HG03108 (cell line): ENCODE data around the gene ACSL1.
"Not testable (repeated sequence)": the region's sequence is repeated elsewhere in the genome, so short reads cannot be mapped to it uniquely, and the experiment has no call there.

Source experiments
- ATAC-seq: cut with Tn5 transposase; IDR thresholded peaks from one replicate; pipeline ENCODE4 v1.9.1; 2021; ENCODE audit warnings: moderate library complexity; ENCODE audit not compliant: unreplicated experiment

Gene ACSL1

GRCh38 chr4:184843984-184844554, 18.3 kb upstream of the ACSL1 start:
- no peak for ATAC-seq

- ATAC-seq = not testable (repeated sequence)
Observed at GRCh38 chr4:184839075-184839399, 13.3 kb upstream of the ACSL1 start.

DNA sequence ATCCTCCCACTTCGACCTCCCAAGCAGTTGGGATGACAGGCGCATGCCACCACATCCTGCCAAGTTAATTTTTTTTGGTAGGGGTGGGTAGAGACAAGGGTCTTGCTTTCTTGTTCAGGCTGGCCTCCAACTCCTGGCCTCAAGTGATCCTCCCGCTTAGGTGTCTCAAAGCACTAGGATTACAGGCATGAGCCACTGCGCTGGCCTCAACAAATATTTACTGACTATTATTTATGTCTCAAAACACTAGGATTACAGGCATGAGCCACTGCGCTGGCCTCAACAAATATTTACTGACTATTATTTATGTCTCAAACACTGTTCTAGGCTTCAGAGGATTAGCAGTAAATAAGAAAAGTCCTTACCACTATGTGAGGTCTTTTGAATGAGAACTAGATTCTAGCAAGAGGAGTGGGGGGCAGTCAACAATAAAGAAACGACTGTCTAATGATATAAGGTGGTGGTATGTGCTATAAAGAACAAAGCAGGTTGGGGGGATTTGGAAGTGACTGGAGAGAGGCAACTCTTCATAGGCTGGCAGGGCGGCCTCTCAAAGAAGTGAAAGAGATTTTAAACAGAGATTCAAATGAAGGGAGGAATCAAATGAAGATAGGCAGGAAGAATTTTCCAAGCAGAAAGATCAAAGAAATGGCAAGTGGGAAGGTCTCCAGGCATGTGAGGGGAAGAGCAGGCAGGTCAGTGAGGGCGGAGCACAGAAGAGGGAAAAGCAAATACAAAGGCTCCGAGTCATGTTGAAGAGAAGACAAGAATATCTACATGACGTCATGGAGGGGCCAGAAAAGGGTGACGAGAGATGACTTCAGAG, 12.7 kb upstream of the ACSL1 start:
- ATAC-seq = no peak

GRCh38 chr4:184836613-184837012, 10.8 kb upstream of the ACSL1 start:
- ATAC-seq = no peak

- ATAC-seq = no peak
Observed at GRCh38 chr4:184833046-184833838, 7.5 kb upstream of the ACSL1 start.

DNA sequence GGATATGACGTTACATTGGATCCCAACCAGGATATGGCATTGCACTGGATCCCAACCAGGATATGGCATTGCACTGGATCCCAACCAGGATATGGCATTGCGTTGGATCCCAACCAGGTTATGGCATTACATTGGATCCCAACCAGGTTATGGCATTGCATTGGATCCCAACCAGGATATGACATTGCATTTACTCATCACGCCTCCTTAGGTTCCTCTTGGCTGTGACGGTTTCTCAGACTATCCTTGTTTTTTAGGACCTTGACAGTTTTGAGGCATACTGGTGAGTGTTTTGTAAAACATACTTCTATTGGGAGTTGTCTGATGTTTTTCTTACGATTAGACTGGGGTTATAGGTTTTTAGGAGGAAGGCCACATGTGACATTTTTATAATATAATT, 5.4 kb upstream of the ACSL1 start:
- ATAC-seq = no peak

DNA sequence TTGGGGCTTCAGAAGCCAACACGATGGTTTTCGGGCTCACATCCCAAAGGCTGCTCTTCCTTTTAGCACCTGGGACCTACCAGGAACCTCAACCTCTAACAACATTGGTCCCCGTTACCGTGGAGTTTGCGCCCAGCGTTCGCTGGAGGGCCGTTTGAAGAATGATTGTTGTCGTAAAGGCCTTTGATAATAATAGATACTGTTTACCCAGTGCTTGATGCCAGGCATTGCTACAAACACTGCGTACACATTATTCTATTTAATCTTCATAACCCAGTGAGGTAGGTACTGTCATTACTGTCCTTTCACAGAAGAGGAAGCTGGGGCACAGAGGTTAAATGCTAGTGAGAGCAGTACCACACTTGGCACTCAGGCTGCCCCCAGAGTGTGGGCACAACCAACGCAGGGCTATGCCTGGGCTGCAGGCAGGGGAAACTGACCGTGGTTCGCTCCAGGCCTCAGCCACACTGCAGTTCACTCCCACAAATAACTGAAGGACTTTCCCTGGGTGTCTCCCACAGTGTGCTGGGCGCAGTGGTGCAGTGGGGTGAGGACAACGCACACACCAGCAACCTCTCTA, 1.0 kb upstream of the ACSL1 start:
- ATAC-seq = peak; percentile 16

DNA sequence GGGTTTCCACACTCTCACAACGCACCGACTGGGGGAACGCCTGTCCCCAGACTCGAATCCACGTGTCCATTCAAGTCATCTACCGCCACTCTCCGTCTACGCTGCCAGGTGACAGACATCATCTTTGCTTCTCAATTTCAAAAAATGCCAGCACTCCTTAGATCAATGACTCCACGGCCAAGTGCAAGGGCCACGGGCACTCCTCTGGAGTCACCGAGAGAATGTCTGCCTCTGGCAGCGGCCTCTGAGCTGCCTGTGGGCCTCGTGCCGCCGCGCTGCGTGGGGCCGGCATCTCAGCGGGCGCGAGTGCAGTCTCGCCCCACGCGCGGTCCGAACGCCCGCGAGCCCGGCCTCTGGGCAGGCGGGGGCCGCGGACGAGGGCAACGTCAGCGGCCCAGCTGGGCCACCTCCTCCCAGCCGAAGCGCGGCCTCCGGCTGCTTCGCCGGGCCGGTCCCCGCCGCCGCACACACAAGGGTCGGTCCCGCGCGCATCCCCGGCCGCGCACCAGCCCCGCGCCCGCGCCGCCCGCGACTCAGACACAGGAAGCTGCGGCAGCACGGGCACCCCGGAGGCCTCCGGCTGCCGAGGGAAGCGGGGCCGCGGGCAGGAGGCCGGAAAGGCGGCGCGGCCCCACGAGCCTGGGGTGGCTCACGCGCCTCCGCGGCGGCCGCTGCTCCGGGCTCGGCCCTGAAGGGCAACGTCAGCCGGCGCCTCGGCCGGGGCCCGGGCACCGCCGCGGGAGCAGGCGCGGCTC, 450 bp downstream of the ACSL1 start:
- peak; percentile 20 for ATAC-seq

DNA sequence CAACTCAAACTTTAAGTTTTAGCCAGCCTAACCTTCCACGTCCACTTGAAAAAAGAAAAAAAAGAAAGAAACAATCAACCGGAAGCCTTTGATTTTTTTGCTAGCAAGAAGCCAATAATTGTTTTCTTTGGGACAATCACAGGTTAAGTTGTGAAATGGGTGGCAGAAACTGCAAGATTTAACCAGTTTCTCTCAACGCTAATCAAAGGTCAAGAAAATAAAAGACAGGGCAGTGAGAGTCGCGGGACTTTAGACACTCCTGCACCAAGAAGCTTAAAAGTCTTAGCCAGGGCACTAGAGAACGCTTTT, 1.0 kb downstream of the ACSL1 start:
- ATAC-seq = no peak

GRCh38 chr4:184824081-184824775, 1.5 kb downstream of the ACSL1 start:
- ATAC-seq = no peak

DNA sequence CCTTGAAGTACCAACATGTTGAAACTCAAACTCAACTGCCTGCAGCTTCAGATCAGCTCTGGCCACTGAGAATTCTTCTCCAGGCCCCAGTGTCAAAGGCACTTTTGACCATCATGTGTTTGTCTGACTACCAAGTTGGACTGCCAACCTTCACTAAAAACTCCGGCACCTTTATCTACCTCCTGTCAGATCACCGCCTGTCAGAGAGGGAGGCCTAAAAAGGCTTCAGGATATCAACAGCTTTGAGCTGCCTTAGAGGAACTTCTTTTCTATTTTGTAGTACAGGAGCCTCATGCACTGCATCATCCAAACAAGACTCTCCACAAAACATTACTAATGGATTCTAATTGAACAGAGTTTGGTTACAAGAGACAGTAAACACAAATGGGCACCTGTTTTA, 2.8 kb downstream of the ACSL1 start:
- ATAC-seq = no peak

GRCh38 chr4:184822356-184822755, 3.4 kb downstream of the ACSL1 start:
- no peak for ATAC-seq

DNA sequence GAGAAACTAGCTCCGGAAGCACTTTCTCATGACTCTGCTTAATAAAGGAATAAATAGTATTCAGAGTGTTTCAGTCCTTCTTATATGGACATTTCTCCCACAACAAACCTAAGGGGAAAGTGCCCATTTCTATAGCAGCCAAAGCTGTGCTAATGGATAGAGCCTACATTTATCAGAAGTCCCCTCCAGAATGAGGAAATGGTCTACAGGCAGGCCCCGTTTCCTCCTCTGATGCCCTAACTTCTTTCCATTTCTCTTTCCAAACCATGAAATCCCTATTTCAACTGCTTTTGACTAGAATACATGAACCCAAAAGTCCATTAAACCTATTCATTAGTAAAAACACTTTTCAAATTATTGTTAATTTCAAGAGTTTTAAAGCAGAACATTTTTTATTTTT, 4.5 kb downstream of the ACSL1 start:
- no peak for ATAC-seq

GRCh38 chr4:184819786-184820185, 6.0 kb downstream of the ACSL1 start:
- no peak for ATAC-seq

- no peak for ATAC-seq
Observed at GRCh38 chr4:184818216-184818564, 7.6 kb downstream of the ACSL1 start.

DNA sequence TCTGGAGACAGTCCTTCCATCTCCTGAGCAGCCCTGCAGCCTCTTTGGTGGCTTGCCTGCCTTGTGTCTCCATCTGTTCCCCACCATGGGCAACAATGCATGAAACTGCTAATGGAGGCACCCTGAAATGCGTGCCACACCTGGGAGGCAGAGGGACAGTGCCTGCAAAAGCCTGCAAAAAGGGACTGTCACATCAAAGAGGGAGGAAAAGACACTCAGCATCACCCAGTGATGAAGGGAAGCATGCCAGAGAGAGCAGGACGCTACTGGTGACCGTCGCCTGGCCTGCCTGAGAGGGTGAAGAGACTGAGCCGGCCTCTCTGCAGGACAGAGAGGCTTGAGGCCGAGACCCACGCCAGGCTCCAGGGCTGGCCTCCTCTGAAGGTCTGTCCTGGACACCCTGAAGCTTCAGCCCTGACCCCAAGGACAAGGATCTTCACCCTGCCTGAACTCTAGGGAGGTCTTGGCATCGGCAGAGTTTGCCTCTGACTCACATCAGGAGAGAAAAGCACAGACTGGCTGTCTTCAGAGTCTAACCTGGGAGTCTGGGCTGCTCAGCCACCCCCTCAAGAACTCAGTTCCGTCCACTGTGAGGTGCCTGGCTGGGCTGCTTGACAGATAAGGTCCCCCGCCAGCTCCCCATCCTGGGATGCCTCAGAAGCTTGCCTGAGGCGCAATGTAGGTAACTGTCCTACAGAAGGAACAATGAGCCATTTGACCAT, 8.1 kb downstream of the ACSL1 start:
- no peak for ATAC-seq

DNA sequence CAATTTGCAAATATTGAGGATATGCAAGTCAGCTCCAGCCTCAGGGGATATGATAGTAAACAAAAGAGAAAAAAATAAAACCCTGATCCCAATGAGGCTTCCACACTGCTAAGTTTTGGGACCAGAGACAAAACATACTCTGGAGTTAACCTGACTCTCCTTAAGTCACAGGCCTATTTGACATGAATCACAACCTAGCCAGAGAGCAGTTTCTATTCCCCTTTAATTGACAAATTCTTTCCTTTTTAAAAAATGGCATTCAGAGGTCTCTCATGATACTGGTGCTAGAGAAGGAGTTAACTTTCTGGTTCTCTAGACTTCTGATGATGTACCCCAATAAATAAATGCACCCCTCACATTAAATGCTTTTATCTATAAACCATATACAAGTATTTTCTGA, 8.8 kb downstream of the ACSL1 start:
- no peak for ATAC-seq

GRCh38 chr4:184815046-184815877, 10.5 kb downstream of the ACSL1 start:
- ATAC-seq = peak; percentile 79

GRCh38 chr4:184814686-184815045, 11.1 kb downstream of the ACSL1 start:
- ATAC-seq = no peak
